Measurements from ENCODE around the gene CCNB1IP1.

CCNB1IP1 gene

GRCh38 chr14:20346713-20347112 is 13.6 kb upstream of the CCNB1IP1 start:
- no peak for TF ChIP-seq EGR1 (IDR thresholded peaks at IDR 0.05)
- no peak for TF ChIP-seq TCF12 (IDR thresholded peaks at IDR 0.05; ENCODE audit: low read depth)
- TF ChIP-seq, protein P1, sequence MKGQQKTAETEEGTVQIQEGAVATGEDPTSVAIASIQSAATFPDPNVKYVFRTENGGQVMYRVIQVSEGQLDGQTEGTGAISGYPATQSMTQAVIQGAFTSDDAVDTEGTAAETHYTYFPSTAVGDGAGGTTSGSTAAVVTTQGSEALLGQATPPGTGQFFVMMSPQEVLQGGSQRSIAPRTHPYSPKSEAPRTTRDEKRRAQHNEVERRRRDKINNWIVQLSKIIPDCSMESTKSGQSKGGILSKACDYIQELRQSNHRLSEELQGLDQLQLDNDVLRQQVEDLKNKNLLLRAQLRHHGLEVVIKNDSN (IDR thresholded peaks at IDR 0.05): no peak
- TF ChIP-seq MAX (IDR thresholded peaks at IDR 0.05): no peak
- TF ChIP-seq YY1 (IDR thresholded peaks at IDR 0.05; ENCODE audit: low read depth): no peak
- no peak for TF ChIP-seq RAD21 (IDR thresholded peaks at IDR 0.05; ENCODE audit: low read depth)
- TF ChIP-seq TAF1 (IDR thresholded peaks at IDR 0.05; ENCODE audit: low read depth): no peak
- TF ChIP-seq TEAD4 (IDR thresholded peaks at IDR 0.05): no peak
- no peak for TF ChIP-seq CEBPB (IDR thresholded peaks at IDR 0.05)
- TF ChIP-seq FOXM1 (IDR thresholded peaks at IDR 0.05; ENCODE audit: borderline replicate concordance, low read depth): no peak
- TF ChIP-seq CREB1 (IDR thresholded peaks at IDR 0.05; ENCODE audit: low read depth): no peak
- no peak for TF ChIP-seq ZBTB7A (IDR thresholded peaks at IDR 0.05; ENCODE audit: low read depth)
- no peak for TF ChIP-seq NFIC (IDR thresholded peaks at IDR 0.05)
- TF ChIP-seq REST (IDR thresholded peaks at IDR 0.05; ENCODE audit: low read depth): no peak
- no peak for TF ChIP-seq EP300 (IDR thresholded peaks at IDR 0.05; ENCODE audit: borderline replicate concordance)

DNA sequence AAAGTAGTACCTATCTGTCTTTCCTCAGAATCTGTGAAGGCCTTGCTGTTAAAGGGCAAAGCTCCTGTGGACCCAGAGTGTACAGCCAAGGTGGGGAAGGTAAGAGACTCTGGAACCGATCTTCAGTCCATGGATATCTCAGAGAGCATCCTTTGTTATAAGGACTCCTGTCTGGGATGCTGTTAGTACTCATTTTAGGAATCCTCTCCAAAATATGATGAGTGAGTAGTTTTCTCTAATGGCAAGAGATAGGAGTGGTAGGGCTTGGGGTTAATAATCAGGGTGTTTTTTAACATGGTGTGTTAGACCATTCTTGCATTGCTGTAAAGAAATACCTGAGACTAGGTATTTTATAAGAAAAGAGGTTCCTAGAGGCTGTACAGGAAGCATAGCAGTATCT is 12.3 kb upstream of the CCNB1IP1 start:
- TF ChIP-seq CREB1 (IDR thresholded peaks at IDR 0.05; ENCODE audit: low read depth) (no peak), ZBTB7A (IDR thresholded peaks at IDR 0.05; ENCODE audit: low read depth) (no peak), YY1 (IDR thresholded peaks at IDR 0.05; ENCODE audit: low read depth) (no peak), MAX (IDR thresholded peaks at IDR 0.05) (no peak), REST (IDR thresholded peaks at IDR 0.05; ENCODE audit: low read depth) (no peak), EGR1 (IDR thresholded peaks at IDR 0.05) (no peak), TCF12 (IDR thresholded peaks at IDR 0.05; ENCODE audit: low read depth) (no peak), RAD21 (IDR thresholded peaks at IDR 0.05; ENCODE audit: low read depth) (no peak), CEBPB (IDR thresholded peaks at IDR 0.05) (no peak), EP300 (IDR thresholded peaks at IDR 0.05; ENCODE audit: borderline replicate concordance) (no peak)
- TF ChIP-seq, protein P1 (IDR thresholded peaks at IDR 0.05): no peak

DNA sequence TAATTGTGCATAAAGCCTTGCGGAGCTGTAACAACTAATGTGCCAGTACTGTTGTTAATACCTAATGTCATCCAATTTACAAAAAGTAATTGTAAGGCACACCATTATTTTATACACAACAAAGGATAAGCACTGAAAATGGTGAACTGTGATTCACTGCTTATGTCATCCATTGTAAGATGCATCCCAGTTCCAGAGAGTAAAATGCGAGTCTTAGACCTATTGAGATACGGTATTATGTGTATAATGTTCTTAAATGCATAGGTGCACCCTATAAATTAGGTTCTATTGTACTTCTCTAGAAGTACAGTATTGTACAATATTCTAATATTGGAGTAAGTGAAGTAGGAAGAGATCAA is 10.8 kb upstream of the CCNB1IP1 start:
- TF ChIP-seq NFIC (IDR thresholded peaks at IDR 0.05) (no peak), TAF1 (IDR thresholded peaks at IDR 0.05; ENCODE audit: low read depth) (no peak), EP300 (IDR thresholded peaks at IDR 0.05; ENCODE audit: borderline replicate concordance) (no peak), EGR1 (IDR thresholded peaks at IDR 0.05) (no peak), YY1 (IDR thresholded peaks at IDR 0.05; ENCODE audit: low read depth) (no peak), ZBTB7A (IDR thresholded peaks at IDR 0.05; ENCODE audit: low read depth) (no peak), CREB1 (IDR thresholded peaks at IDR 0.05; ENCODE audit: low read depth) (no peak), TEAD4 (IDR thresholded peaks at IDR 0.05) (no peak), CEBPB (IDR thresholded peaks at IDR 0.05) (no peak)

GRCh38 chr14:20343092-20343861 is 10.2 kb upstream of the CCNB1IP1 start, which contains the start of gene PARP2:
TSS of gene PARP2 (plus strand) at chr14:20343635. CDS start at chr14:20343642, 7 bp downstream.
- TF ChIP-seq CEBPB (IDR thresholded peaks at IDR 0.05): no peak
- TF ChIP-seq TEAD4 (IDR thresholded peaks at IDR 0.05): peak; percentile 70
- TF ChIP-seq ZBTB7A (IDR thresholded peaks at IDR 0.05; ENCODE audit: low read depth): no peak
- 0 out of 2 replicates have a peak, but pooled peaks have one; percentile 23 for TF ChIP-seq EGR1 (IDR thresholded peaks at IDR 0.05)
- peak; percentile 78 for TF ChIP-seq CREB1 (IDR thresholded peaks at IDR 0.05; ENCODE audit: low read depth)
- no peak for TF ChIP-seq RAD21 (IDR thresholded peaks at IDR 0.05; ENCODE audit: low read depth)
- TF ChIP-seq TCF12 (IDR thresholded peaks at IDR 0.05; ENCODE audit: low read depth): peak; percentile 60; the same call in 1 of the 2 replicates
- TF ChIP-seq YY1 (IDR thresholded peaks at IDR 0.05; ENCODE audit: low read depth): peak; percentile 91
- TF ChIP-seq, protein P1 (IDR thresholded peaks at IDR 0.05): no peak
- no peak for TF ChIP-seq REST (IDR thresholded peaks at IDR 0.05; ENCODE audit: low read depth)
- no peak for TF ChIP-seq FOXM1 (IDR thresholded peaks at IDR 0.05; ENCODE audit: borderline replicate concordance, low read depth)
- TF ChIP-seq EP300 (IDR thresholded peaks at IDR 0.05; ENCODE audit: borderline replicate concordance): no peak
- peak; percentile 85 for TF ChIP-seq TAF1 (IDR thresholded peaks at IDR 0.05; ENCODE audit: low read depth)
- TF ChIP-seq MAX (IDR thresholded peaks at IDR 0.05): peak; percentile 72

All from Ishikawa (cell line).